NCI-H226 (cell line): ENCODE results near the gene TET2.
A peak's percentile ranks its signal among the peaks of the same experiment; 100 is the strongest.

Source experiments
- DNase-seq: peaks from one replicate; pipeline ENCODE4 v3.0.0-alpha.2; 2015

Gene TET2

GRCh38 chr4:105189855-105190650, 43.4 kb downstream of the TET2 start:
- DNase-seq: no peak

DNA sequence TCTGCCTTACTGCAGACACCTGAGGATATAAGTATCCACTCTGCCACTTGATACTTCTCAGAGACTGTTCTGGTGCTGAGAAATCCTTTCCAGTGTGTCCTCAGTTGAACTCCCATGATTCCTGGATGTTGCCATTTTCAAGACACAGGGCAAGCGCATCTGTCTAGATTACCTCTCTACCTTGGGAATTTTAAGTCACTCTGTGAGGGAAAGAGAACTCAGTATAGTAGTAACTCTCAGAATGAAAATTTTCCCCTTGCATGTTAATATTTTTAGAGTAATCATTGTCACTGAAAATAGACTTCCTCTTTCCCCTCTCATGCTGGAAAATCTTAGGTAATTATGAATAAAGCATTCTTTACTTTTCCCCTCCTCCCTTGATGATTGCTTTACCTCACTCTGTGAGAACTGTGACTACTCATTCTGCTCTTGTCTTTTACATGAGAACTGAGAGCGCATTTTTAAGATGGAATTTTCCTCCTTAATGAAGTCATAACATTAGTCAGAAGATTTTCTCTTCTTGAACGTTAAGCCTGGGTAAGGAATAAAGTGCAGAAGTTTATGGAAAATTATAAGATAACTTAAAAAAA, 45.0 kb downstream of the TET2 start:
- DNase-seq: peak; percentile 22

- peak; percentile 17 for DNase-seq
Observed at GRCh38 chr4:105192474-105192873, 45.8 kb downstream of the TET2 start.

DNA sequence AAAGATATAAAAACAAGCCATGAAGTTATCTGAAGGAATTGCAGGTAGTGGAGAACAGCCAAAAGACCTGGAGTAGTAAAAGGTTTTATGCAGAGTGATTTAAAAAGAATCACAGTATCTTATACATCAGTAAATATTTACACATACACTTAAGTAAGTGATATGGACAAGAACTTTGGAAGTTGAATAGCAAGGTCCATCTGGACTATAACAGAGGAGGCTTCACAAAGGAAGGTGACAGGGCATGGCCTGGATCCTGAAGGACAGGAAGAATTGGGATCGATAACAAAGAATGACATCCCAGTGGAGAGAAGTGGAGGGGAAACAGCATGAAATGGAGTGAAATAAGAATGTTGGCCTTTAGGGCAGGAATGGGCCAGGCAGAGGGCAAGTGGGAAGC, 46.2 kb downstream of the TET2 start:
- DNase-seq: no peak

DNA sequence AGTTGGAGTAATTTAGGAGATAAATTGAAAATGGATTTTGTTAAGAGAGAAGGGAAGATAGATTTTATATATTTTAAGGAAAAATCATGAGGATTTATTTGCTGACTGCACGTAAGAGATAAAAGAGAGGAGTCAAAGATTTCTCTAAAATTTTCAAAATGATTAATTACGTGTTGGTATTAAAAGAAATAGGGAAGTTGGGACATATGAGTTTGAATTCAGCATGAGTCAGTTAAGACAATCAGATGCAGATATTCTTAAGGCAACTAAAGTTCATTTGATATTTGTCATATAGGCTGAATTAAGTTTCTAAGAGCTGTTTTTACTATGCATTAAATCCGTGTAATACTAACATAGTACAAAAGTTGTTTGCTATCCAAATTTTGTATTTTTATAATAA, 46.9 kb downstream of the TET2 start:
- DNase-seq: no peak

- DNase-seq: peak; percentile 31
Observed at GRCh38 chr4:105194328-105195231, 47.9 kb downstream of the TET2 start.

- peak; percentile 10 for DNase-seq
Observed at GRCh38 chr4:105196523-105197145, 50.0 kb downstream of the TET2 start.

GRCh38 chr4:105197777-105198176, 51.1 kb downstream of the TET2 start:
- no peak for DNase-seq

- DNase-seq: no peak
Observed at GRCh38 chr4:105198541-105198940, 51.9 kb downstream of the TET2 start.

- no peak for DNase-seq
Observed at GRCh38 chr4:105206214-105206613, 59.5 kb downstream of the TET2 start.

- no peak for DNase-seq
Observed at GRCh38 chr4:105207386-105207785, 60.7 kb downstream of the TET2 start.

DNA sequence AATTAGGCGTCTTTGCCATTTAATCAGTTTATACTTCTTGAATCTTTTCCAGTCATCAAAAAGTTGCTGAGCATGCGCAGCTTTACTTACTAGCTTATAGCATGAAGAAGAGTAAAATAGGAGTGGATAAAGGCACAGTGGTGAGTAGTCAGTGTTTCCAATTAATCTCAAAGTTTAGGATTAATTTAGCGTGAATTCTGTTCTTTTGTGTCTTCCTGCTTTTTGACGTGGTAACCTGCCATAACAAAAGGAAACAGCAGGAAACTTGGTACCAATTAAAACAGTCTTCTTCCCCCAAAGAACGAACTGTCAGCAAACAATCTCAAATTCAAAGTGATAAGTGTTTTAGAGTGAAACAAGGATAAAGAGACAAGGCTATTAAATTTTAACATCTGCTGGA, 61.9 kb downstream of the TET2 start:
- no peak for DNase-seq

DNA sequence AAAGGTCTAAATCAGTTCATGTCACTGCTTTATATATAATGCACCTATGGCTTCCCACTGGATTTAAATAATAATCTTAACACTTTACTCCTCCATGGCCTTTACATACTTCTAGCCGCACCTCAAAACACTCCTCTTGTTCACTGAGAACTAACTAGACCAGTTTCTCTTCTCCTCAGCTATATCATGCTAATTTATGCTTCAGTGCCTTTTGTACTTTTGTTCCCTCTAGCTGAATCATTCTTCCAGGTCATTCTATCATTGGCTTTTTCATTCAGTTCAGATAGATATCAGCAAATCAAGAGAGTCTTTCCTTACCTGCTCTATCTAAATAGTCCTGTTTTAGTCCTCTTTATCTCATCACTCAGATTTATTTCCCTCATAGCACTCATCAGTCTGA, 64.2 kb downstream of the TET2 start:
- DNase-seq: no peak

GRCh38 chr4:105215609-105216313, 69.1 kb downstream of the TET2 start:
- peak; percentile 20 for DNase-seq

DNA sequence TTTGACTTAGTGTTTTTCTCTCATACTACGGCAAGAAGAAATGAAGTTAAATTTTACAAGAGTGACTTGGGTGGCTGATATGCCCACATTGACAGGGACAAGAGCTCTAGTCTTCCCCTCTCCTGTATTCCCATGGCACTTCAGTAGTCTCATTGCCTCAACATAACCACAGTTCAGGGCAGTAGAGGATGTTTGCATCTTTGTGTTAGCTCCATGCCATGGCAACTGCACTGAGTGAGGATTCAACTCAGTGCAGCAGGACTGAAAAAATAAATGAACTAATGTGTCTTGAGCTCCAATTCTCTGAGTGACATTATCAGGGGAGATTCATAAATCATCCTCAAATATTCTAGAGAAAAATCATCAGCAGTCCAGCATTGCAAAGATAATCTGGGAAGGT, 78.8 kb downstream of the TET2 start:
- DNase-seq: no peak

DNA sequence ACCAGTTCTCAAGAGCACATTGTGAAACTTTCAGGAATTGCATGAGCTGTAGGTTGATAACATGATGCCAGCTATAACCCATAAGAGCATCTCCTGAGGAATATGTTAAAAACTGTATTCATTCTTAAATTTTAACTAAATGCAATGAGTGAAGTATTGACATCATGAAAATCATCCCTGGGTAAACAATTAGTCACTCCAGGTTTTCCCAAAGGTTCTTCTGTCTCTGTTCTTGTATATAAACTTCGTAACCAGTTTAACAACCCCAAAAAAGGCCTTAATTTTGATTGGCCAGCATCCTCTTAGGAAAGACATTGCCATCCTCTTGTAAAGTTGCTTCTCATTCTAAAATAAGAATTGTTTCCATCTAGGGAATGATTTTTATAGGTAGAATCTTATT, 80.4 kb downstream of the TET2 start:
- no peak for DNase-seq

DNA sequence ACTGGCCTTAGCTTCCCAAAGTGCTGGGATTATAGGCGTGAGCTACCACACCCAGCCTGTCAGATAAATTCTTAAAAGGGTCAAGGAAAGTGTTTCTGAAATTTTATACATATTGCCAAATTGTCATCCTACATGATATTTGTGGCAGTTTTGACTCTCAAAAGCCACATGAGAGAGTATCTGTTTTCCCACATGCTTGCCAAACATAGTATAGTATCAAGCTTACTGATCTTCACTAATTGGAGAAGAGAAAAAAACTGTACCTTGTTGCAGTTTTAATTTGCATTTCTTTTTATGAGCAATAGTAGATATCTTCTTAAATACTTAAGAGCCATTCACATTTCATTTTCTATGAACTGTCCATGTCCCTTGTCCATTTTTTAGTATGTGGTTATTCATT, 83.6 kb downstream of the TET2 start:
- DNase-seq: no peak

DNA sequence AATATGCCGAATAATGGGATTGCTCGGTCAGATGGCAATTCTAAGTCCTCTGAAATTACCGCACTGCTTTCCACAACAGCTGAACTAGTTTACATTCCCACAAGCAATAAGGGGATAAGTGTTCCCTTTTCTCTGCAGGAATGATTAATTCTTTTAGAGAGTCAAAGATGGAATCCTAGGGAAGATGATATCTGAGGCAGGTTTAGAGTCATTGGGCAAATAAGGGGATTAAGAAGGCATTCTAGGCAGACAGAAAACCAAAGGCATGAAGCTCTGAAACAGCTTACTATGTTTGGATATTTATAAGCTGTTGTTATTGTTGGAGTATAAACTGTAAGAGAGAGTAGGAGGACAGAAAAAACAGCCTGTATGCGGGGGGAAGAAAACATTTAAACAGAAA, 85.7 kb downstream of the TET2 start:
- DNase-seq: no peak

- no peak for DNase-seq
Observed at GRCh38 chr4:105234582-105234981, 87.9 kb downstream of the TET2 start.

DNA sequence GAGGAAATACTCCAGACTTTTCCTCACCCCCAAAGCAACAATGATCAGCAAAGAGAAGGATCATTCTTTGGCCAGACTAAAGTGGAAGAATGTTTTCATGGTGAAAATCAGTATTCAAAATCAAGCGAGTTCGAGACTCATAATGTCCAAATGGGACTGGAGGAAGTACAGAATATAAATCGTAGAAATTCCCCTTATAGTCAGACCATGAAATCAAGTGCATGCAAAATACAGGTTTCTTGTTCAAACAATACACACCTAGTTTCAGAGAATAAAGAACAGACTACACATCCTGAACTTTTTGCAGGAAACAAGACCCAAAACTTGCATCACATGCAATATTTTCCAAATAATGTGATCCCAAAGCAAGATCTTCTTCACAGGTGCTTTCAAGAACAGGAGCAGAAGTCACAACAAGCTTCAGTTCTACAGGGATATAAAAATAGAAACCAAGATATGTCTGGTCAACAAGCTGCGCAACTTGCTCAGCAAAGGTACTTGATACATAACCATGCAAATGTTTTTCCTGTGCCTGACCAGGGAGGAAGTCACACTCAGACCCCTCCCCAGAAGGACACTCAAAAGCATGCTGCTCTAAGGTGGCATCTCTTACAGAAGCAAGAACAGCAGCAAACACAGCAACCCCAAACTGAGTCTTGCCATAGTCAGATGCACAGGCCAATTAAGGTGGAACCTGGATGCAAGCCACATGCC, 89.7 kb downstream of the TET2 start:
- no peak for DNase-seq

GRCh38 chr4:105236916-105237311, 90.2 kb downstream of the TET2 start:
- no peak for DNase-seq

- no peak for DNase-seq
Observed at GRCh38 chr4:105240037-105240436, 93.4 kb downstream of the TET2 start.
